Naive thymus-derived CD8-positive, alpha-beta T cell (primary cell): Measurements from ENCODE around the gene SESN1. TPM values are rescaled to one million over a fixed set of nuclear protein-coding genes. Genes with fewer than 3 reads are reported as not detected.

Experiments used
- ATAC-seq, 2 donors: fragments of 150-1000 bp; cut with Tn5 transposase in 1 of 2; sonication (Bioruptor Pico), chemical (Tn5 transposase) in 1 of 2; 1 replicate in 1 of 2; 2 replicates in 1 of 2; pipeline ENCODE4 v1.10.0; 2021; ENCODE audit warnings: mild to moderate bottlenecking in 2 of 2, moderate library complexity in 2 of 2
- POLR2A ChIA-PET: fragments of 350-600 bp; sonication (Branson Sonifier 250); formaldehyde crosslinking; loops from one replicate; lab custom pipeline; 2021; ENCODE audit warnings: antibody characterized with exemption; lab: Charles Lee
- DNase-seq, 10 donors: peaks; one replicate each; pipeline versions ENCODE4 v3.0.0 to v3.0.0-alpha.2; 2020 to 2022
- H3K27ac Mint-ChIP-seq, 10 donors: one replicate each; pipeline ENCODE4 v1.8.0; 2020 to 2022; ENCODE audit warnings: mild to moderate bottlenecking in 10 of 10, mixed read lengths in 10 of 10, moderate library complexity in 4 of 10, inconsistent platforms in 1 of 10
- H3K27me3 Mint-ChIP-seq, 5 donors: one replicate each; pipeline ENCODE4 v1.8.0; 2021 to 2022; ENCODE audit warnings: mixed read lengths in 5 of 5
- H3K36me3 Mint-ChIP-seq, 3 donors: one replicate each; pipeline ENCODE4 v1.8.0; 2020 to 2022; ENCODE audit warnings: mixed read lengths in 3 of 3, mild to moderate bottlenecking in 2 of 3, inconsistent platforms in 1 of 3
- H3K4me1 Mint-ChIP-seq, 4 donors: one replicate each; pipeline ENCODE4 v1.8.0; 2021 to 2022; ENCODE audit warnings: mixed read lengths in 4 of 4
- H3K4me3 Mint-ChIP-seq, 10 donors: one replicate each; pipeline ENCODE4 v1.8.0; 2020 to 2022; ENCODE audit warnings: mild to moderate bottlenecking in 10 of 10, mixed read lengths in 10 of 10, moderate library complexity in 6 of 10, inconsistent platforms in 1 of 10
- H3K9me3 Mint-ChIP-seq, 9 donors: one replicate each; pipeline ENCODE4 v1.8.0; 2020 to 2022; ENCODE audit warnings: mixed read lengths in 9 of 9, mild to moderate bottlenecking in 3 of 9, inconsistent platforms in 1 of 9, moderate library complexity in 1 of 9
- polyA plus RNA-seq, 3 donors: library from polyadenylated mRNA; unstranded; fragments of 300-500 nt; fragmentation: Illumina TruSeq; gene quantifications; one replicate each; pipeline ENCODE4 v1.2.3, GENCODE V29; 2021
- total RNA-seq, 8 experiments: library from RNA in 2 of 8; stranded (reverse) in 2 of 8; gene quantifications; one replicate each; pipeline ENCODE4 v1.2.3 and lab custom pipeline; 2021 to 2026

Gene SESN1
- total and polyA plus RNA-seq, 5 experiments from 2014 or later: 10.0 to 38.3 (median 21.4) TPM

DNA sequence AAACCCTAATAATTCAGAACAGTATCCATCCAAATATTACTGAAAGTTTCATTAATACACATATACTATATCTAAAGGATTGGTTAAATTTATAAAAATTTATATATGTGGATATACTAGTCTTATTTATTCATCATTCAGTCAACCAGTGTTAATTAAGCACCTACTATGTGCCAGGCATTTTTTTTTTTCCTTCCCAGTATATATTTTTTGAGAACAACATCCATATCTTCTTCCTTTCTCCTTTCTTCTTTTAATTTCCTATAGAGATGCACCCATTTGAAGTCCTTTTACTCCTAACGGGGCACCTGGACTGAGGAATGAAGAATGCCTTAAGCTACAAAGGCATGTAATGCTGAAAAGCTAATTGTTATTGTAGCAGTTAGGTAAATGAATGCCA, 72.8 kb downstream of the SESN1 start:
- DNase-seq: no peak
- peaks cover 11 to 60% (median 43%) of the 10 kb centered on the region in 4 donors for H3K4me1 Mint-ChIP-seq
- peaks cover 0 to 3% (median 0%) of the 10 kb centered on the region in 3 donors for H3K36me3 Mint-ChIP-seq
- no peaks in the 10 kb centered on the region for H3K9me3 Mint-ChIP-seq
- POLR2A ChIA-PET: interaction anchor here (0.6 to 1.2 kb wide), 3 partner anchors 9 to 90 kb away, joined by 3 to 6 read pairs (median 6); no protein-coding TSS in a partner anchor
- ATAC-seq: no peak
- H3K27ac Mint-ChIP-seq: peak overlapping the region in 2 of 10 donors; percentile 15 to 84
- no peak overlapping the region for H3K4me3 Mint-ChIP-seq
- no peaks in the 10 kb centered on the region for H3K27me3 Mint-ChIP-seq

DNA sequence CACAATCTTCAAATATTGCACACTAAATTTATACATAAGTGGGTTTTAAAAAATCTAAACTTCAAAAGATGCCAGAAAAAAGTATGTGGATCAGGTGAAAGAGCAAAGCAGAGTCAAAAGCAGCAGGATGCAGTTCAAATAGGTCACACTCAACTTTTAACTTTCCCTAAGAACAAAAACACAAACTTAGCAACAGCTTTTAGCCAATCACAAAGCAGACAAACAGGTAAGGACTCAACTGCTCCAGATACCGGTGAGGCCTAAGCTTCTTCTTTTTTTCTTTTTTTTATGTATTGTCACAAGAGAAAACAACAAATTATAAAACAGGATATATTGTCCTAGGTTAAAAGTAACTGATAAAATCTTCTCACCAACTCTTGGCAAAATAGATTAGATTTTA, 74.7 kb downstream of the SESN1 start:
- peak in 3 of 10 donors; percentile 7 to 61 (median 50) for DNase-seq
- Mint-ChIP-seq H3K27me3 (no peaks in the 10 kb centered on the region), H3K27ac (peak overlapping the region in 9 of 10 donors; percentile 2 to 84 (median 61)), H3K36me3 (no peaks in the 10 kb centered on the region), H3K4me3 (peak overlapping the region in 1 of 10 donors; percentile 13), H3K4me1 (peaks cover 18 to 55% (median 37%) of the 10 kb centered on the region in 4 donors), H3K9me3 (no peaks in the 10 kb centered on the region)
- peak; percentile 94 to 98 for ATAC-seq
- POLR2A ChIA-PET: interaction anchor here (1.9 kb wide), 1 partner anchor 10 kb away, joined by 11 read pairs; no protein-coding TSS in a partner anchor

DNA sequence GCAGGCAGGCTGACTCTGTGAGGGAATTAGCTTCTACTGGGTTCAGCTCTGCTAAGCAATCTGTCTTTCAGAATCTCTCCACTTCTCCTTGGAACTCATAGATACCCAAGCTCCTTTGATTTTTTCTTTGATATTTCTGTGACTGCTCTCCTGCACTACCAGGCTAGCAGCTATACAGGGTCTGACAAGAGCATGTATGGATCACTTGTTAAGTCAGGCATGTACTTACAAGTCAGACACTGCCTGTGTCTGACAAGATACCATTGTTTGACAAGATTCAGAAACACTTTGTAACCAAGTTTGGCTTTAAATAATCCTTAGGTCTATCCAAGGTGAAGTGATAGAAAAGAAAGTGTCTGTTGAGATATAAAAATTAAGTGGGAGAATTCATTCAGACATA, 79.5 kb downstream of the SESN1 start:
- no peak for DNase-seq
- peak overlapping the region in 9 of 10 donors; percentile 17 to 93 (median 83) for H3K27ac Mint-ChIP-seq
- H3K4me1 Mint-ChIP-seq: peaks cover 26 to 67% (median 53%) of the 10 kb centered on the region in 4 donors
- no peaks in the 10 kb centered on the region for H3K36me3 Mint-ChIP-seq
- H3K27me3 Mint-ChIP-seq: no peaks in the 10 kb centered on the region
- no peaks in the 10 kb centered on the region for H3K9me3 Mint-ChIP-seq
- POLR2A ChIA-PET: interaction anchor here (0.9 to 2.0 kb wide), 3 partner anchors 21 to 79 kb away, joined by 4 to 10 read pairs (median 4); partner anchors contain the start of gene SESN1
- H3K4me3 Mint-ChIP-seq: peak overlapping the region in 4 of 10 donors; percentile 11 to 43 (median 28)
- ATAC-seq: peak in 1 of 2 donors; percentile 26

DNA sequence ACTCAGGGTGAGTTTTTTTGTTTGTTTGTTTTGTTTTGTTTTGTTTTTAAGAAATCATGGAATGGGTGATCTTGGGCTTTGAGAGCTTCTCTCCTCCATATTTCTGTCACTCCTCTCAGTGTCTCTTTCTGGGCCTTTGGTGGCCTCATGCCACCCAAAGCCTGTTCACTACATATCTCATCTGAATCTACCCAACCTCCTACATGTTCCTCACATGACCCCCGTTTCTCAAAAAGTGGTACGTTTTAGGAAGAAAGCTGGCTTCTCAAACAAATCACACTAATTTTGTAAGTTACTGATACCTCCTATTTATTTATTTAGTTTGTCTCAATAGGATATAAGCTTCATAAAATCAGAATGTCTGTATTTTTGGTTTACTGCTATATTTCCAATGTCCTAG, 80.0 kb downstream of the SESN1 start:
- Mint-ChIP-seq H3K27me3 (no peaks in the 10 kb centered on the region), H3K9me3 (no peaks in the 10 kb centered on the region), H3K4me1 (peaks cover 31 to 67% (median 55%) of the 10 kb centered on the region in 4 donors), H3K4me3 (peak overlapping the region in 7 of 10 donors; percentile 0 to 48 (median 20)), H3K27ac (peak overlapping the region; percentile 47 to 93 (median 80)), H3K36me3 (no peaks in the 10 kb centered on the region)
- DNase-seq (no peak), ATAC-seq (no peak)
- POLR2A ChIA-PET: interaction anchor here (0.9 to 2.0 kb wide), 3 partner anchors 21 to 80 kb away, joined by 4 to 10 read pairs (median 4); partner anchors contain the start of gene SESN1

DNA sequence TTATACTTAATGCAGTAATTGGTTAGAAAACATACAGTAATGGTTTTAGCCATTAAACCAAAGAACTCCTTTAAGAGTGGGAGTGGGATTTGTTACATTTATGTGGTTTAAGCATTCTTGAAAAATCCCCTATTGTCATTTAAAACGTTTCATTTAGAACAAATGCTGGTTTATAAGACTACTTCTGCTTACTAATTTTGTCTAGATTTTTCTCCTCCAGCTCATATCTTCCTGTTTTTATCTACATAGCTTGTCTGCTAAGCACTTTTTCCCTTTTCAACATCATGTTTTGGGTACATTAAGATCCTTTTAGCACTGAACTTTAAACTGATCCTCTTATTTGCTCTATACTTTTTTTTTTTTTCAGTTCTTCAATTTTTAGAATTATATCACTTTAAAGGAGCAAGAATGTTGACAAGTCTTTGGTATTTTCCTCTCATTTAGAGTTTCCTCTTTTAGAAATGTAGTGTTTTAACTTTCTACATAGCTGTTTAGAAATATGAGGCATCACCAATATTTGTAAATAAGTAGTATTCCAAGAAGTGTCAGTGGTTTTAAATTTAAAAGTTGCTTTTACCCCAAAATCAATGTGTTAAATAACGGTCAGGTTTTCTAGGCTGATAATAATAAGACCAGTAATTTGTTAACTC, 80.9 kb downstream of the SESN1 start:
- no peaks in the 10 kb centered on the region for H3K36me3 Mint-ChIP-seq
- no peaks in the 10 kb centered on the region for H3K9me3 Mint-ChIP-seq
- H3K27me3 Mint-ChIP-seq: no peaks in the 10 kb centered on the region
- H3K4me1 Mint-ChIP-seq: peaks cover 29 to 62% (median 49%) of the 10 kb centered on the region in 4 donors
- POLR2A ChIA-PET: interaction anchor here (0.6 to 2.0 kb wide), 6 partner anchors 12 to 365 kb away, joined by 4 to 10 read pairs (median 4); partner anchors contain the start of gene SESN1
- DNase-seq (no peak), ATAC-seq (no peak)
- peak overlapping the region in 7 of 10 donors; percentile 7 to 58 (median 33) for H3K4me3 Mint-ChIP-seq
- H3K27ac Mint-ChIP-seq: peak overlapping the region; percentile 19 to 94 (median 80)

DNA sequence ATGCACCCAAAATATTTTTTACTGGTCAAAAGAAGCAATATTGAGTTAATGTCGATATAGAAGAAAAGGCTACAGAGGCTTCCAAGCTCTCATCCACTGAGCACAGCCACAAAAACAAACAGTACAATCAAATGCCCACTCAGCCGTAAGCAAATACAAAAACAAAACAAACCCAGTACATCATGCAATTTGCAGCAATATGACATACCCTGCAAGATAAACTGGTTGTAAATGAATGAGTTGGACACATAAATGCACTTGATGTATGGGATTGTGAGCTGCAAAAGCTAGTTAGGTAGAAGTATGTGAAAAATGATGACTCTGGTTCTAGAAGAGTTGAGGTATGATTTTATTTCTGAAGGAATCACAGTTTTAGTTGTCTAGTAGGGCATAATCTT, 83.9 kb downstream of the SESN1 start:
- no peaks in the 10 kb centered on the region for H3K36me3 Mint-ChIP-seq
- H3K27me3 Mint-ChIP-seq: no peaks in the 10 kb centered on the region
- peak overlapping the region; percentile 92 to 100 (median 100) for H3K27ac Mint-ChIP-seq
- H3K4me3 Mint-ChIP-seq: peak overlapping the region; percentile 20 to 99 (median 96)
- DNase-seq (no peak), ATAC-seq (no peak)
- H3K9me3 Mint-ChIP-seq: no peaks in the 10 kb centered on the region
- POLR2A ChIA-PET: interaction anchor here (1.1 to 5.0 kb wide), 11 partner anchors 9 to 452 kb away, joined by 3 to 54 read pairs (median 11); partner anchors contain the start of genes CEP57L1 and SESN1
- H3K4me1 Mint-ChIP-seq: peaks cover 40 to 84% (median 65%) of the 10 kb centered on the region in 4 donors

DNA sequence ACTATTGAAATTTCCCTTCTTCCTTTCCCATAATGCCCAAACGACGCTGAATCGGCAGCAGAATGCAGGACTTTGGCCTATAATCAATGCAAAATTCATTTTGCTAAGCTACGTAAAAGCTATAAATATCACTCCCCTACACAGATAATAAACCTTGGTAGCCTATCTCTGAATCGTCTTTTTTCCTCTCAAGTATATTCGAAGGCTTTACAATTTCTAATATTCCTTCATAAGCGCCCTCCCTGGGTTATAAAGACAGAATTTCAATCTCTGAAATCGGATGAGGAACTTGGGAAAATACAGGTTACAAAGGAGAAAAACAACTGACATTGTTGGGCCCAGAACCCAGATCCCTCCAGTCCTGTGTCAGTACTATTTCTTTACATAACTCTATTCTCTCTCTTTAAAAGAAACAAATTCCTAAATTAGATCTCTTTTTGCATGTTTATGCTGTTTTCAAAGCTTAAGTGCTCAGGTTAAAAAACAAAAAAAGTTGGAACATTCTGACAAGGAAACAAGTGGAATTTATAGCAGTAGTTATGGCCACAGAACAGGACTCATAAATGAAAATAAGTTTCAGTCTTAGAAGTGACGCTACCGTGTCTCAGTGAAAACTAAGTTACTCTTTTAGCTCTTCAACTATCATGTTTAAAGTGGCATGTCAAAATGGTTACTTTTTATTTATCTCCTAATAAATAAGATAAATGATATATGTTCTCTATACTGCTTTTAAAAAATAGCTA, 84.5 kb downstream of the SESN1 start:
- peak overlapping the region; percentile 92 to 100 (median 100) for H3K27ac Mint-ChIP-seq
- peak in 2 of 10 donors; percentile 15 to 31 for DNase-seq
- H3K4me3 Mint-ChIP-seq: peak overlapping the region; percentile 92 to 99 (median 96)
- no peaks in the 10 kb centered on the region for H3K27me3 Mint-ChIP-seq
- H3K36me3 Mint-ChIP-seq: no peaks in the 10 kb centered on the region
- peak; percentile 0 to 2 for ATAC-seq
- POLR2A ChIA-PET: interaction anchor here (0.7 to 5.0 kb wide), 16 partner anchors 9 to 452 kb away, joined by 3 to 54 read pairs (median 5); partner anchors contain the start of genes CEP57L1 and SESN1
- H3K9me3 Mint-ChIP-seq: no peaks in the 10 kb centered on the region
- H3K4me1 Mint-ChIP-seq: peaks cover 36 to 81% (median 62%) of the 10 kb centered on the region in 4 donors

DNA sequence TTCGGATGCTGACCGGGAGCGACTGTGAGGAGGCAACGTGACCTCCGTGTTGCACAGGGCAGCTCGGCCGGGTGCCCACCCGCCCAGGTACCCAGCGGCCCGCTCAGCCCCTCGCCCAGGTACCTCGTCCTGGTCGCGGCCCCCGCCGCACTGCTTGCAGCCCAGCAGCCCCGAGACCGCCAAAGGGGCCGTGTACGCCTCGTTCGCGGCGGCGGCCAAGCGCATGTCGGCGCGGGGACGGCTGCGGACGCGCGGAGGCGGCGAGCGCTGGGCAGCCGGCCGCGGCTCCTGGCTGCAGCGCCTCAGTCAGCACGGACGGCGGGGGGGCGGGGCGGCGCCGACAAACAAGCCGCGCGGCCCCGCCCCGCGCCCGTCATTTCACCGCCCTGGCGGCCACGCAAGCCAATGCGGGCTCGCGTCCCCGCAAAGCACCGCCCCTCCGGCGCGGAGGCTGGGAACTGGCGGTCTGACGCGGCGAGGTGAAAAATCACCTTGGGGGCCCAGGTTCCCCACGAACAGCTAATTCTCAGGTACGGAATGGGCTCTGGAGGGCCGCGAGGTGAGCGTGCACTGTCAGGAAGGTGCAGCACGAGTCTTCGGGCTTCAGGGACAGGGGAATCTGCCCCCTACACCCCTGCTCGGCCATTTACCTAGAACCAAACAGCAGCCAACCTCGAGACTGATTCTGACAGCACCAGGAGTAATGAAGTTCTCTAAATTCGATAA, 85.2 kb downstream of the SESN1 start:
- peak; percentile 91 to 92 for ATAC-seq
- H3K36me3 Mint-ChIP-seq: no peaks in the 10 kb centered on the region
- peaks cover 37 to 81% (median 62%) of the 10 kb centered on the region in 4 donors for H3K4me1 Mint-ChIP-seq
- DNase-seq: peak; percentile 84 to 95 (median 92)
- POLR2A ChIA-PET: interaction anchor here (0.7 to 5.0 kb wide), 21 partner anchors 9 to 451 kb away, joined by 3 to 54 read pairs (median 3); partner anchors contain the start of genes CEP57L1 and SESN1
- peak overlapping the region; percentile 92 to 100 (median 100) for H3K27ac Mint-ChIP-seq
- no peaks in the 10 kb centered on the region for H3K9me3 Mint-ChIP-seq
- peak overlapping the region; percentile 92 to 99 (median 96) for H3K4me3 Mint-ChIP-seq
- no peaks in the 10 kb centered on the region for H3K27me3 Mint-ChIP-seq

DNA sequence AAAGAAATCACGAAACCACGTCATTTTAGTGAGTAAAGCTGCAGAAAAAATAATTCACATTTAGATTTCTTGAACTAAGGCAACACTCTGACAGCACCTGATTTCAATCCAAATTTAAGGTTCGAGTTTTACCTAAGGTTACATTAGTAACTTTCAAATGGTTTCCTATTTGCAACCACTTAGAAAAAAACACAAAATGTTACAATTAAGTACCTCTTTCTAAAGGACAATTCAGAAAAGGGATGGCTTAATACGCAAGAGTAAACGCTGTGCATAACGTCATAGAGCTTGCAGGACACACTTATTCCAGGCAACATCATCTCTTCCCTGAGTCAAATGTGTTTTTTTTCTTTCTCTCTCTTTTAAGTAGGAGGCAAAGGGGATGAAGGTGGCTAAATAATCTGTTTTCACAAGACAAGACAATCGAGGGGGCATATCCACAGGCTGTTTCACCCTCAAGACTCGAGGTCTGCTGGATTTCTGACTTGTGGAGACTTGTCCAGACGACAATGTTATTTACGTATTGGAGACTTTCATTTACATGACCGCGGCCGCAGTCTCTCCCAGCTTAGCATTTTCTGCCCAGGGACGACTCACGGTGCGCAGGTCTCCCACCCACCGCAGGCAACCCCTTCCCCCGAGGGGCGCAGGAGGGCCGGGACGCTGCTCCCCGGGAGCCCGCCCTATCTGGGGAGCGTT, 86.0 kb downstream of the SESN1 start:
- Mint-ChIP-seq H3K27me3 (no peaks in the 10 kb centered on the region), H3K27ac (peak overlapping the region; percentile 89 to 97 (median 94)), H3K36me3 (no peaks in the 10 kb centered on the region), H3K4me3 (peak overlapping the region; percentile 88 to 97 (median 94)), H3K4me1 (peaks cover 36 to 78% (median 57%) of the 10 kb centered on the region in 4 donors), H3K9me3 (no peaks in the 10 kb centered on the region)
- DNase-seq: peak in 5 of 10 donors; percentile 4 to 41 (median 37)
- POLR2A ChIA-PET: interaction anchor here (0.7 to 5.0 kb wide), 14 partner anchors 9 to 450 kb away, joined by 3 to 54 read pairs (median 7); partner anchors contain the start of genes CEP57L1 and SESN1
- peak in 1 of 2 donors; percentile 13 for ATAC-seq

DNA sequence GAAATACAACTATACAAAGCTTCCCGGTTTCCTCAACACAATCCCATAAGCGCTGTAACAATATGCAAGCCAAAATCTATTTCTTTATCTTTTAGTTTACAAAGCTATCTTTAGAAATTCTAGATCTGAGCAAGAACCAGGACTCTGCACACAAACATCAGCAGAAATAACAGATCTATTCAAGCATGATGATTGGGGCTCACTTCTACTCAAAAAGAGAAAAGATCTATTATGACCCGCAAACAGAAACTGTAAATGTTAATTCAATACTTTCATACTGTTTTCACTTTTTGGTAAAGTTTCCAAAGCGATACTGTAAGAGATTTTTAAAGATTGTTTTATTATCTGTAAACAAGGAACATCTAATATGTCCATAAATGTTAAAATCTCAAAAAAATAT, 86.6 kb downstream of the SESN1 start:
- H3K27ac Mint-ChIP-seq: peak overlapping the region; percentile 16 to 97 (median 91)
- DNase-seq: no peak
- H3K9me3 Mint-ChIP-seq: no peaks in the 10 kb centered on the region
- POLR2A ChIA-PET: interaction anchor here (0.7 to 5.0 kb wide), 10 partner anchors 9 to 968 kb away, joined by 3 to 54 read pairs (median 8); partner anchors contain the start of genes CEP57L1 and SESN1
- H3K4me1 Mint-ChIP-seq: peaks cover 33 to 77% (median 53%) of the 10 kb centered on the region in 4 donors
- peak overlapping the region; percentile 88 to 97 (median 94) for H3K4me3 Mint-ChIP-seq
- no peaks in the 10 kb centered on the region for H3K27me3 Mint-ChIP-seq
- ATAC-seq: no peak
- no peaks in the 10 kb centered on the region for H3K36me3 Mint-ChIP-seq

DNA sequence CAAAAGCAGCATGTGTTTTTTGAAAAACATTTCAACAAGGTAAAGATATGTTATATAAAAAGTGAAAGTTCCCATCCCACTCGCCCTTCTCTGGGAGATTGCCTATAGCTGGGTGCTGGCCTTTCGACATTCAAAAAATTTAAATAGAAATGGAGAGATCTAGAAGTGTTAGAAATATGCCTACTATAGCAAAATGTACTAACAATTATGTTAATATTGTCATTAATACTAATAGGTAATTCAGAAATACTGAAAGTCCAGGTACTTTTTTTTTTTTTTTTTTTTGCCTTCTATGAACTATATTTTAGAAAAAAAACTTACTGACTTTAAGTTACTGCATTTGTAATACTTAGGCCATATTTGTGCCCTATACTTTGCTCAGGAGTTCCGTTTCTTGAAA, 87.1 kb downstream of the SESN1 start:
- peaks cover 30 to 74% (median 49%) of the 10 kb centered on the region in 4 donors for H3K4me1 Mint-ChIP-seq
- H3K27ac Mint-ChIP-seq: peak overlapping the region in 9 of 10 donors; percentile 16 to 97 (median 89)
- no peak for DNase-seq
- POLR2A ChIA-PET: interaction anchor here (0.7 to 3.0 kb wide), 3 partner anchors 9 to 967 kb away, joined by 3 to 11 read pairs (median 8); no protein-coding TSS in a partner anchor
- H3K4me3 Mint-ChIP-seq: peak overlapping the region; percentile 88 to 97 (median 94)
- no peaks in the 10 kb centered on the region for H3K9me3 Mint-ChIP-seq
- ATAC-seq: no peak
- no peaks in the 10 kb centered on the region for H3K27me3 Mint-ChIP-seq
- H3K36me3 Mint-ChIP-seq: no peaks in the 10 kb centered on the region
